HFFc6 (cell line): ENCODE measurements around the gene EML6. TPM values are rescaled to one million over a fixed set of nuclear protein-coding genes. Genes with fewer than 3 reads are reported as not detected.

Experiments used
- DNase-seq: peaks from one replicate; pipeline ENCODE4 v3.0.0-alpha.2; 2018
- H3K27ac Mint-ChIP-seq: 2 replicates; pipeline ENCODE4 v1.8.0; 2020; ENCODE audit warnings: mild to moderate bottlenecking, mixed read lengths
- H3K27me3 Mint-ChIP-seq: 2 replicates; pipeline ENCODE4 v1.8.0; 2021; ENCODE audit warnings: mild to moderate bottlenecking, moderate library complexity, mixed read lengths; ENCODE audit not compliant: insufficient read depth
- H3K36me3 Mint-ChIP-seq: 2 replicates; pipeline ENCODE4 v1.8.0; 2021; ENCODE audit warnings: low read depth, mixed read lengths
- H3K4me1 Mint-ChIP-seq: 2 replicates; pipeline ENCODE4 v1.8.0; 2020; ENCODE audit warnings: low read depth, mixed read lengths
- H3K4me3 Mint-ChIP-seq: 2 replicates; pipeline ENCODE4 v1.8.0; 2020; ENCODE audit warnings: mild to moderate bottlenecking, moderate library complexity, mixed read lengths
- H3K9me3 Mint-ChIP-seq: 2 replicates; pipeline ENCODE4 v1.8.0; 2020; ENCODE audit warnings: mild to moderate bottlenecking, mixed read lengths
- CTCF ChIP-seq: fragments of 200-600 bp; sonication (generic); IDR thresholded peaks from 2 replicates; pipeline ENCODE4 v1.5.0; 2021; ENCODE audit warnings: antibody characterized with exemption, mild to moderate bottlenecking
- total RNA-seq, 6 experiments: library from RNA; stranded (reverse); fragmentation: NEBNext Ultra II Directional; extraction: Animal tissue kit (Norgen Biotek cat#: 25700); gene quantifications; 2 replicates in 1 of 6; 3 replicates in 5 of 6; pipeline ENCODE4 v1.2.3, GENCODE V29; 2021

Gene EML6
- total RNA-seq, 6 experiments from 2014 or later = 0.05 to 0.37 (median 0.25) TPM

- Mint-ChIP-seq H3K36me3 (no peaks in the 10 kb centered on the region), H3K9me3 (no peaks in the 10 kb centered on the region)
These were observed 23.8 kb upstream of the EML6 start for GRCh38 chr2:54699665-54700064.

GRCh38 chr2:54701029-54701428 lies 22.4 kb upstream of the EML6 start:
- Mint-ChIP-seq H3K27me3 (peaks cover 1% of the 10 kb centered on the region), H3K9me3 (no peaks in the 10 kb centered on the region), H3K4me1 (peaks cover 10% of the 10 kb centered on the region; the same call in 1 of the 2 replicates), H3K4me3 (no peak overlapping the region), H3K27ac (no peak overlapping the region), H3K36me3 (no peaks in the 10 kb centered on the region)
- no peak for DNase-seq
- TF ChIP-seq CTCF = no peak

More at GRCh38 chr2:54699665-54700064, 23.8 kb upstream of the EML6 start:
- Mint-ChIP-seq H3K4me3 (no peak overlapping the region), H3K27me3 (peaks cover 1% of the 10 kb centered on the region), H3K27ac (no peak overlapping the region), H3K4me1 (peaks cover 10% of the 10 kb centered on the region; the same call in 1 of the 2 replicates)
- TF ChIP-seq CTCF = no peak
- DNase-seq = no peak

- H3K27me3 Mint-ChIP-seq = peaks cover 5% of the 10 kb centered on the region
- no peak for DNase-seq
- no peaks in the 10 kb centered on the region for H3K9me3 Mint-ChIP-seq
- no peak for TF ChIP-seq CTCF
- H3K36me3 Mint-ChIP-seq = no peaks in the 10 kb centered on the region
- peaks cover 10% of the 10 kb centered on the region; the same call in 1 of the 2 replicates for H3K4me1 Mint-ChIP-seq
- H3K27ac Mint-ChIP-seq = no peak overlapping the region
- H3K4me3 Mint-ChIP-seq = no peak overlapping the region
These were observed 19.2 kb upstream of the EML6 start for GRCh38 chr2:54704238-54704637.

GRCh38 chr2:54704688-54705605 lies 18.5 kb upstream of the EML6 start:
- Mint-ChIP-seq H3K27ac (no peak overlapping the region), H3K4me3 (no peak overlapping the region), H3K9me3 (no peaks in the 10 kb centered on the region), H3K36me3 (no peaks in the 10 kb centered on the region), H3K27me3 (peaks cover 7% of the 10 kb centered on the region), H3K4me1 (peaks cover 10% of the 10 kb centered on the region; the same call in 1 of the 2 replicates)
- DNase-seq = peak; percentile 61
- peak; percentile 78 for TF ChIP-seq CTCF

- Mint-ChIP-seq H3K36me3 (no peaks in the 10 kb centered on the region), H3K27ac (no peak overlapping the region), H3K4me1 (no peaks in the 10 kb centered on the region), H3K9me3 (no peaks in the 10 kb centered on the region), H3K27me3 (peaks cover 6% of the 10 kb centered on the region), H3K4me3 (no peak overlapping the region)
- DNase-seq = no peak
- no peak for TF ChIP-seq CTCF
These were observed 16.8 kb upstream of the EML6 start for GRCh38 chr2:54706622-54707021.
